ENCODE results near the gene SLC25A21.
A peak's percentile ranks its signal among the peaks of the same experiment; 100 is the strongest.
"Not testable (repeated sequence)": the region's sequence is repeated elsewhere in the genome, so short reads cannot be mapped to it uniquely, and the experiment has no call there.

The SLC25A21 gene

DNA sequence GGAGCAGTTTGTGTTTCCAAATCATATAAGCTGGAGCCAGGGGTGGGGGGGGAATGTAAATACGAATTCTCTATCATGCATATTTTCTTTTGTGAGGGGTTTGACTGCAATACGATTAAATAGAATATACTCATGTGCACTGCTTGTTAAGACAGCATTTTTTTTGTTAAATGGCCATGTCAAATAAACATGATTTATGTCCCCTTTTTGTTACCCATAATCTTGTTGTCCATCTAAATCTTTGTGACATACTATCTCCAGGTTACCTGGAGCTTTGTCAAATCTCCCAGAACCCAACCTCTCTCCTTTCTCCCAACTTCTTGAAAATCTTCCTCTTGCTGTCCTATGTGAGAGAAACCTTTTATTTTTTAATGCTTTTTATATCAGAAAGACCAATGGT is 233.1 kb downstream of the SLC25A21 start:
- no peak for DNase-seq

DNA sequence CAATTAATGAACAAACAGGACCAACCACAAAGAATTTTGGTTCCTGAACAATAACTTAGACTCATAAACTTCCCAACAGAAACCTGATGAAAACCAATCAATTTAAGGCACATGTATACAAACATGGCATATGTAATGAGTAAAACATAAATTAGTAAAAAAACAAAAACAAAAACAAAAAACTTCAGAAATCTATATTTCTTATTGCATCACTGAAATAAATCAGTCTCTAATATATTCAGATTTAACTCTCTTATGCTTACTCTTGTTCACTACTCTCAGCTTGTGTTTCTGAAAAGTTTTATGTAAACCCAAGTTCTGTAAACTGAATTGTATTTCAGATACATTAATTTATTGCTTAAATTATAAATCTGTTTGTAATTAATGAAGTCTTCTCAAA is 233.7 kb downstream of the SLC25A21 start:
- DNase-seq = no peak

DNA sequence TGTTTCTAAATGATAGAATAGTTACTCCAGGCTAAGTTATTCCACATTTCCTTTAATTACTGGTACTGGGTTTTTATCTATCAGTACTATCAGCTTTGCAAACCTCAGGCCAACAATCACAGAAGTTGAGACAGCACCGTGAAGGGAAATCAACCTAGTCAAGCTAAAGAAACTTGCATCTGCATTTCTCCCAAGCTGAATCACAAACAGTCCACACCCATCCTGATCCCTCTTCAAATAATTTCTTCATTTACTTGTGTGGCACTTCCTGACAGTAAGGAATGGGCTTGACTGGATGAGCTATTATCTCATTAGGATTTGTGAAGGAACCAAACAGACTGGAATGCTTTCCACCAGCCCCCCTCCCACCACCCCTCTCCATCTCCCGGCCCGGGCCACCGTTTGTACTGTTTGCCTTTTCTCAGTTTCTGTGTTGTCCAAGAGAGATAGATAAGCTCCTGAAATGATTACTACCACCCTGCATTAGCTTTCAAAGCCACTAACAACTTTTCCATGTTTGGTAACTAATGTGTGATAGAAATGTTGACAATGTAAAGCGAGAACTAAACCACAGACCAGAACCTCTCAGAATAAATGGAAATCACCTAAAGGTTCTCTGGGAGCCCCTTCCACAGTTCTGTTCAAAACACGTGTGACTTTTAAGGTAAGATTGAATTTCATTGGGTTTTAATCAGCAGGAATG is 236.3 kb downstream of the SLC25A21 start:
- no peak for DNase-seq

DNA sequence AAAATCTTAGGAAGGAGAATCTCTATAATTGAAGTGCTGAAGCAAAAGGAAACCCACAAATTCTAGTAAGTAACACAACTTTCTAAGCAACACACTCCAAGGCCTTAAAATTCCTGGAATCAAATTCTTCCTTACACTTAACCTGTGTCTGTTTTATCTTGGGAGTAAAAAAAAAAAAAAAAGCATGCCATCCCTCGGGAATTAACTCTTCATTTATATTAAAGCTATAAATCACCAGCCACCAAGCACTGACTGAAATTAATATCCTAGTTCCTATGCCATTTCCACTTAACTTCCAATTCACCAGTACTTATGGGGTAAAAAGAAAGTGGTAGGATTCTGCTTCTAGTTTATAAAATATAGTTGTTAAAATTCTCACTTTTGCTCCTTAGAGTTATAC is 238.1 kb downstream of the SLC25A21 start:
- no peak for DNase-seq

DNA sequence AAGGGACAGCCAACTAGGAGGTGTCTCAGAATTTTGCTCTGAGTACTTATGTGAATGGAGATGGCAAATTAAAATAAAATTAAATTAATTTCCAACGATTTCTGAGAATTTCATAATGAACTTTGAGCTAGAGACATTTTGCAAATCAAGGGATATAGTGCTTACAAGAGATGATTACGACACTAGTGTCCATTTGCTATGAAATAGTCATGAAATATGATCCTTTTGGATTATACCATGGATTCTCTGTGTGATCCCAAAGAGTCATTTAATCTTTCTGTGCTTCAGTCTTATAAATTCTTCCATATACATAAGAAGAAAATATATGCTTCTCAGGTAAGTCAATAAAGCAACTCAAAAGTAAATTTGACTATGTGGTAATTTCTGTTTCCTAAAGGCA is 240.6 kb downstream of the SLC25A21 start:
- no peak for DNase-seq

DNA sequence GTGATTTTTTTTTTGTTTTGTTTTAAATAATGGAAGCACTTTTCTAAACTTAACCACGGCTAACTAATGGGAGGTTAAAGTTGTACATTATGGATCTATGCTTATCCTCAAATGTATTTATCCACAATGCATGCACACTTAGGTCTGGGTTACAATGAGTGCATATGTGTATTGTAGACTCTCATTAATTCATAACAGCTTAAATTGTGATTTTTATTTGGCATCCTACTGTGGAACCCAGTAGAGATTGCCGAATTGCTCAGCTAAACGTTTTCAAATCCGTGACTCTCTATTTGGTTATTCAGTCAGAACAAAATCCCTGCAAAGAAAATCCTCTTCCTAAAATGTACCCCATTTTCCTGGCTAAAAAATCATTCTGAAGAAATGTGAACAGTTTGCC is 244.0 kb downstream of the SLC25A21 start:
- no peak for DNase-seq

DNA sequence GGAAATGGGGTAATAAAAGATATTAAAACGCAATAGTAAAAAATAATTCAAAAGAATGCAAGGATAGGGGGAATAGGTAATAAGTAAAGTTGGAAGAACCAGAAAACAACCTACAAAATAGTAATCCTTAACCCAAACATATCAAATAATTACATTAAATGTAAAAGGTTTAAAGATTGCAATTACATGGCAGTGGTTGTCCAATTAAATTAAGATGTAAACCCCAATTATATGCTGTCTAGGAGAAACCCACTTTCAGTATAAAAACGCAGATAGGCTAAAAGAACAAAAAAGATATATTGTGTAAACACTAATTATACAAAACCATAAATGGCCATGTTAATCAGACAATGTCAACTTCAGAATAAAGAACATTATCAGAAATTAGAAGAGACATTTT is 247.3 kb downstream of the SLC25A21 start:
- no peak for DNase-seq

DNA sequence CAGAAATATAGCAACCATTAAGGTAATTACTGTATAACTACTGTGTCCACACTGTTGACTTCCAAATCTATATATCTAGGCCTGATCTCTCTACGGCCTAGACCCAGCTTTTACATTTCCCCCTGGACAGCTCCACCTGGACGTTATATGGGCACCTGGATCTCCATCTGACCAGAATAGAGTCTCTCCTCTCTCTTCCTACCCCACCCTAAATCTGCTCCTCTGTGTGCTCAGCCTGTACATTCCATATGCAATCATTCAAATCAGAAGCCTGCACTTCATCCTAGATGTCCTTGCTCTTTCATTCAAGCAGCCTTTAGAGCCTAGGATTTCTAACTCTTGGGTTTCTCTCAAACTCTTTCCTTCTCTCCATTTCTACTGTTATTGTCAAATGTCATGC is 255.7 kb downstream of the SLC25A21 start:
- DNase-seq = no peak

DNA sequence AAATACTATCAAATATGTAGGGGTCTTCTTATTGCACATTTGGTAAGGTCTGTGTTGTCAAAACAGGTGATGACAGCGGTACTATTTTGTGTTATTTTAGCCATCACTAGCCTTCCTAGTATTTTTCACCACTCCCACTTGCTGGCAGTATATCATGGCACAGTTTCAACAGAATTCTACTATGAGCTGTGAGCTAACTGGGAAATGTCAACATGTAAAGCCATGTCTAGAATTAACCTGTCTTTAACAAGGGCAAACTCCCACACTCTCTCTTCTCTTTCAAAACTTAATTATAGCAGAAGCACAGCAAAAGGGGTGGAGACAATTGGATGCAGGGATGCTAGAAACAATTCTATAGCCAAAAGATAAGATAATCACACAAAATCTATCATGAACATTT is 257.3 kb downstream of the SLC25A21 start:
- DNase-seq = no peak

DNA sequence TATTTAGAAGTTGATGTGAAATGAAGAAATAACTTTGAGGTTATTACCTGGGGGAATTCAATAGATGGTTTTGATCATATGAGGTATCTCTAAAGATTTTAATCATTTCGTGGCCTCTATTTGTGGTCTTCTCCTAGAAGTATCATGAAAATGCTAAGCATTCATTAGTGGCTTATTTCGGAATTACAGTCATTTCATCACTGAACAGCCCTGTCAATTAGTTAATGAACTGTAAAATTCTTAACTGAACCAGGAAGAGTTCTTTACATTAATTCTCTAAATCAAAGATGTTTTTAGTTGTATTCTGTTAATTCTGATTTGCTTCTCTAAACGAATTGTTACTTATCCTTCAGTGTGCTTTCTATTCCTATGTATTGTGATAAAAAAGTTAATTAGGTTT is 261.8 kb downstream of the SLC25A21 start:
- no peak for DNase-seq

DNA sequence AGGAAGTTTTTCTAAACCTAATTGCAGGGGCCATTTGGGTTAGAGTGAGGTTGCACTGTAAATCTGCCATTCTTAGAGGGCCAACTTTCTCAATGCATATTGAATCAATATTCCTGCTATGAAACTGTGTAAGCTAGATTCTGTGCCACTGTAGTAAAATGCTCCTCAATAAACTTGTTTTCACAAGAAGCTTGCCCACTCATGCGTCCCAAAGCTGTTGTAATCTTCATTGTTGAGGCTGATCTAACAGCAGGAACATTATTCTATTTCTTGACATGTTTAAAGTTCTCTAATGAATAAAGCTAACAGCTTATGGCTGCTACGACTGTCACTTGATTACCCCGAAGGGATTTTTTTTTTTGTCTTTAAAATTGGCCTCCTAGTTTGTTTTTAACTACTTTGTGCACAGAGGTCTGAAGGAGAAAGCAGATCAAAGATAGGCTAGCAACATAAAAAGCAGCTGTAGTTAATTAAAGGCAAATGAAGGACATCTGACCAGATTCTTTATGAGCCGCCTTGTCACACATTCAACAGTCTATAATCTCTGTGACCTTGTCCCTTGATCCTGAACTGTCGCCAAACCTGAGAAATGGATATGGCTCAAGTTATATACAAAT is 267.0 kb downstream of the SLC25A21 start:
- no peak for DNase-seq

DNA sequence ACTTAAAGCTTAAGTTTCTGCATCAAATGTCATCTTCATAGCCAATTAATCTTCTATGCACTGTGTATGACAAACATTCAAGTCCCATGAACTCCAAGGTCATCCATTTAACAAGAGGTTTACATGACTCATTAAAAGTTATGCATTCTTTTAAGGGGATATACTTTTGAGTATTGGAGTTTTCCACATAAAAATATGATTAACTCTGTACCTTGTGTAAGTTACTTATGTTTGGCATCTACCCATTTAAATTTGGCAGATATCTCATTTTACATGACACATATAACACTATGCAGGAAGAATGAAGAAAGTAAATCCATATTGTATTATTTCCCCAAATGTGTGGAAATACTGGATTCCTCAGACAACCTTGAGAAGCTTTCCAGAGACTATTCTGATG is 270.5 kb downstream of the SLC25A21 start:
- no peak for DNase-seq

DNA sequence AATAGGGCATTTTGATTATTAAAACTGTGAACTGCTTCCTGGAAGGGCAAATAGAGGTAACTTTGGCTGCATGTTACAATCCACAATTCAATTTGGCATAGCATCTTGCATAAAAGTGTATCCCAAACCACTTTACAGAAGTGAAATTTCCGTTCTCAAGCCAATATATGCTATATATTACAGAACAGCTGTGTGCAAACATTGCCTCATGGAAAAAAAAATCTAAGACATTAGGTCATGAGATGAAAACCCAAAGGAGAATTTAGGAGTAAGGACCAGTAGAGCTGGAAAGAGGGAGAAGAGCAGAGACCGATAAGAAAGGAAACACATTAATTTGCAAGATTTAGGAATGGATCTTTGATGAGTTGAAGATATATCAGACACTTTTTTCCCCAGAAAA is 271.6 kb downstream of the SLC25A21 start:
- no peak for DNase-seq

DNA sequence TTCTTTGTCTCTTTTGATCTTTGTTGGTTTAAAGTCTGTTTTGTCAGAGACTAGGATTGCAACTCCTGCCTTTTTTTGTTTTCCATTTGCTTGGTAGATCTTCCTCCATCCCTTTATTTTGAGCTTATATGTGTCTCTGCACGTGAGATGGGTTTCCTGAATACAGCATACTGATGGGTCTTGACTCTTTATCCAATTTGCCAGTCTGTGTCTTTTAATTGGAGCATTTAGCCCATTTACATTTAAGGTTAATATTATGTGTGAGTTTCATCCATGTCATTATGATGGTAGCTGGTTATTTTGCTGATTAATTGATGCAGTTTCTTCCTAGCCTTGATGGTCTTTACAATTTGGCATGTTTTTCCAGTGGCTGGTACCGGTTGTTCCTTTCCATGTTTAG is 276.1 kb downstream of the SLC25A21 start:
- DNase-seq = not testable (repeated sequence)

DNA sequence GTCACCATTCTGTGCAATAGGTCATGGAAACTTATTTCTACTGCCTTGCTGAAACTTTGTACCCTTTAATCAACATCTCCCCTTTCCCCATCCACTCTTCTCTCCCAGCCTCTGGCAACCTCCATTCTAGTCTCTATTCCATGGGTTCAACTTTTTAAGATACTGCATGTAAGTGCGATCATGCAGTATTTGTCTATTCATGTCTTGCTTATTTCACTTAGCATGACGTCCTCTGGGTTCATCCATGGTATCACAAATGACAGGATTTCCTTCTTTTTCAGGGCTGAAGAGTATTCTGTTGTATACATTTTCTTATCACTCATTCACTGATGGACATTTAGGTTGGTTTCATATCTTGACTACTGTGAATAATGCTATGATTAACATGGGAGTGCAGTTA is 288.4 kb downstream of the SLC25A21 start:
- DNase-seq = no peak

DNA sequence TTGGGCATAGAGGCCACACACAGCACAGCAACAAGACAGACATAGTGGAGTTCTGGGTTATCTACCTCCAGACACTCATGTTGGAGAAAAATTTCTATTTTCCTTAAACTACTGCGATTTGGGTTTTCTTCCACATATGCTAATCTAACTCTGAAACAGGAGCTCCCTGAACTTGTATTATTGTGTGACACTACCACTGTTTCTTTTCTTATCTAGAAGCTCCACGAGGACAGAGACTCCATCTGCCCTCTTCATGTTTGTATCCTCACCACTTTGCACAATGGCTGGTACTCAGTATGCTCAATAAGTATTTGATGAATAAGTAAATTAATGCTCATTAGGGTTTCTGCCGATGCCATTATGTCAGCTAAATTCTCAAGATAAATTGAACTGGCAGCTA is 292.1 kb downstream of the SLC25A21 start:
- DNase-seq = peak; percentile 5

DNA sequence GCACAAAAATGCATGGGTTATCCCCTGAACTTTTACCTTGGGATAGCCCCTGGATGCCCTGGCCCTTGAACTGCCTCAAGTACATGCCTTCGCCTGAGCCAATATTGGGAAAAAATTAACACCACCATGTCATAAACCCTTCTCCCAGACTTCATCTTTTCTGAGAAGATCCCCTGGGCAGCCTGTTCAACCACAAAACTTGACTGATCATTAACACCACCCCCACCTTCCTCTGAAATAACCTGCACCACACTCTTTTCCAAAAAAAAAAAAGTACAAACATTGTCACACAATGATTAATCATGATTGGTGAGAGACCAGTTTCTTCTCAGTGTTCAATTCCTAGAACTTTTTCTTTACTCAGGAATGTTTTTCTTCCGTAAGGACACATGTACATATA is 292.8 kb downstream of the SLC25A21 start:
- DNase-seq = no peak

DNA sequence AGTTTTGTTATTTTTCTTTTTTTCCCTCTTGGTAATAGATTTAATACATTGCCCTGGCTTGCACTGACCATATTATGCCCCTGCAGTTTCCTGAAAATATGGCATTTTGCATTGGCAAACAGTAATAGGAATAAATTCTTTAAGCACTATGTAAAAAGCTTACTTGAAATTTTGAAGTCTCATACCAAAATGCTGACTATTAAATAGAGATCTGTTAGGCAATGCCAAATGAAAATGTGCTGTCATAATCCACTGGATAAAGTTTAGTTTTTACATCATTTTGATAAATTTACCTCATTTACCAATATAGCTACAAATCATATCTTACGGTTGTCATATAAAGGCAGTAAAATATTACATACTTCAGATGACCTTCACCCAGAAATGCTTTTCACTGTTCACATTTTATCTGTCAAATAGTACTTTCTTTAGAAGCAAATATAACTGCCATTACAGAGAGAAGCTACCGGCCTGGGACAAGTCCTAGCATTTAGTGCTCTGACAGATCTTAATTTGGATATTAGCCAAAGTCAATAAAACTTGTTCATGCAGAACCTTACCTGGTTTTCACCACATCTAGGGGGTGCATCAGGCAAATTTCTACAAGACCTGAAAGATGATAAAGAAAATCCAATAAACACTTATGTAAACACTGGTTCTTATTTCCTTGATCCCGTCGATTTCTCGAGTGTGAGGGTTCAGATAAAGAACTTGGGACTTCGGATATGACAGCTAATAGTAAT is 297.8 kb downstream of the SLC25A21 start:
- DNase-seq = no peak

DNA sequence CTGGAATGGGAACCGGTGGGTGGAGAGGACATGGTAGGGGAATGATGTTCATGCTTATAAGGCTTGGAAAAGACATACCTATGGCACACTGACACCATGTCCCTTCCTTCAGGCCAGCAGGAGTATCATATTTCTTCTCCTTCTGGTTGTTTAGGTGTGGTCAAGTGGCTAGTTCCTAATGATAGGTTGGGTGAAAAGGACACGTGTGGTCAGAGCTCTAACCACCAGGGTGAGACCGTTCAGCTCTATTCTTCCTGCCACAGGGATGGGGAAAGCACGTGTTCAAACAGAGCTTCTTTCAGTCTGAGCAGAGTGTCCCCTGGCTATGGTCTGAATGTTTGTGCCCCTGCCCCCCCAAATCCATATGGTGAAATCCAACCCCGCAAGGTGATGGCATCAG is 301.6 kb downstream of the SLC25A21 start:
- DNase-seq = no peak

DNA sequence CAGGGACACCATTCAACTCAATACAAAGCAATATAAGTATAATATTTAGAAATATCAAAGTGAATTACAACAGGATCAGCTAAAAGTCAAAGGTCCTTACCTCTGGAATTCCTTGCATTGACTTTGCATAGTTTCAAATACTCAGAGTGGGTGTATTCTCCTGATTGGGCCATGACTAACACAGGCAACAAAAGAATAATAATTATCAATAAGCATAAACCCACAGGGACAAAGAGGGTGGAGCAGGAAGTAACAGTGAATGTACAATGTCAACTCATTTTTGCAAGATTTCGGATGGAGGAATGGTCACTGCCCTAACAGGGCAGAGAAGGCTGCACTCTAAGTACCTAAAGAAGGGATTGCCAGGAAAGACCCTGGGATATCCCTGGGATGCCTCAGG is 303.3 kb downstream of the SLC25A21 start:
- DNase-seq = no peak

DNA sequence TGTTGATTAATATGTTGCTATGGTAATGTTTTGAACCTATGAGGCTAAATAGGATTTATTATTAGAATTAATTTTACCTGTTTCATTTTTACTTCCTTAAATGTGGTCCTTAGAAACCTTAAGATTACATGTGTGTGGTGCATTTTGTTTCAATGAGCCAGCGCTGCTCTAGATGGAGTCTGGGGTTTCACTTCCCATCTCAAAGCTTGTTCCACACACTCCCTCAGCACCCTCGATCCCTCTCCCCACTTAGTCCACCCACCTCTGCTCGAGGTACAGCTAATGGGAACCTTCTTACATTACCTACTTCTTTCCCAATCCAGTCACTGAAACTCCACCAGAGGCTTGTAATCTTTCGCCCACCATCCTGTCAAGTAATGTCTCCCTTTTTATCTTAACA is 305.5 kb downstream of the SLC25A21 start:
- no peak for DNase-seq

DNA sequence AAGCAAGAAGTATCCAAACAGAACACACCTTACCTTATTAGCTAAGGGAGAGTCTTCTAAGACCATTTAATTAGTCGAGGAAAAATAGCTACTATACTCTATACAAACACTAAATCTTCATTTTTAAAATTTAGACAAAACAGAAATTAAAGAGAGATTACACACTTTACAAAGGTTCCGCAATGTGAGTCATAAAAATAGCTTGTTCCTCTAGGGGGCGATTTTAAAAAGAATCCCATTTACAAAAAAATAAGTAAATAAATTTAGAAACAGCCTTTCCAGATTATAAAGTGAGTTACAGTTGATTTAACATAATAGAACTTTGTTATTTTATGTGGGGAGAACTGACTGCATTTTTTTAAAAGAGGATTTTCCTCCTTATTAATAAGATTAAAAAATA is 309.1 kb downstream of the SLC25A21 start:
- DNase-seq = no peak

DNA sequence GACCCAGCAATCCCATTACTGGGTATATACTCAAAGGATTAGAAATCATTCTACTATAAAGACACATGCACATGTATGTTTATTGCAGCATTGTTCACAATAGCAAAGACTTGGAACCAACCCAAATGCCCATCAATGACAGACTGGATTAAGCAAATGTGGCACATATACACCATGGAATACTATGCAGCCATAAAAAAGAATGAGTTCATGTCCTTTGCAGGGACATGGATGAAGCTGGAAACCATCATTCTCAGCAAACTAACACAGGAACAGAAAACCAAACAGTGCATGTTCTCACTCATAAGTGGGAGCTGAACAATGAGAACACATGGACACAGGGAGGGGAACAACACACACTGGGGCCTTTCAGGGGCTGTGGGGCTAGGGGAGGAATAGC is 310.2 kb downstream of the SLC25A21 start:
- DNase-seq = not testable (repeated sequence)

DNA sequence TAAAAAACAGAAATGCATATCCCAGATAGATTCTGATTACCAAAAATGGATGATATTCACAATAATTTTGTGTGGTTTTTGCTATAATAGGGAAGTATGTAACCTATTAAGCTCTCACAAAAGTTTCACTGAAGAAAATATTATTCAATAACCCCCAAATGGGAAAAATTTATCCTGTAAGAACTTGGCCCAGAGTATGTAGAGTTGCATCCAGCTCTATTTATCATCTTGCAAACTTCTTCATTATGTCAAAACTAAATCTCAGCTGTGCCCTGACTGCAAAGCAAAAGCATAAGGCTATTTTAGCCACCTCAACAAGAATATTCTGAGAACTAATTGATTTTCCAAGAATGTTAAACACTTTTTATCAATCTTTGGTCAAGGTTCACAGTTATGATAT is 311.6 kb downstream of the SLC25A21 start:
- no peak for DNase-seq
